GM06990 (cell line): Measurements from ENCODE around the gene LTBP3.

Experiments
- DNase-seq: peaks from one replicate; pipeline ENCODE4 v3.0.0-alpha.2; 2011; ENCODE audit not compliant: insufficient read length; ENCODE audit errors: extremely low read depth
- H3K27me3 ChIP-seq: replicated peaks from 2 replicates; pipeline ENCODE4 v1.6.0; 2011; ENCODE audit warnings: low read length; ENCODE audit not compliant: control insufficient read depth, insufficient read depth
- H3K36me3 ChIP-seq: 2 replicates; pipeline ENCODE4 v1.5.1; 2011; ENCODE audit warnings: low read length; ENCODE audit not compliant: control insufficient read depth, insufficient read depth
- H3K4me3 ChIP-seq: replicated peaks from 2 replicates; pipeline ENCODE4 v1.5.1; 2011; ENCODE audit warnings: low read depth, mild to moderate bottlenecking, control low read depth, low read length
- CTCF ChIP-seq: IDR thresholded peaks from 2 replicates; pipeline ENCODE4 v1.5.1; 2011; ENCODE audit warnings: low read length, control low read depth, mild to moderate bottlenecking, inconsistent platforms; ENCODE audit not compliant: insufficient read depth, poor library complexity, severe bottlenecking

Gene LTBP3

GRCh38 chr11:65563601-65564000 is 5.4 kb upstream of the LTBP3 start:
- Histone ChIP-seq H3K4me3 (no peak overlapping the region), H3K36me3 (no peaks in the 10 kb centered on the region), H3K27me3 (no peaks in the 10 kb centered on the region)
- TF ChIP-seq CTCF: no peak
- DNase-seq: no peak

GRCh38 chr11:65562788-65563187 is 4.6 kb upstream of the LTBP3 start:
- Histone ChIP-seq H3K4me3 (no peak overlapping the region), H3K27me3 (no peaks in the 10 kb centered on the region), H3K36me3 (no peaks in the 10 kb centered on the region)
- no peak for TF ChIP-seq CTCF
- DNase-seq: no peak

- Histone ChIP-seq H3K27me3 (no peaks in the 10 kb centered on the region; the same call in 1 of the 2 replicates), H3K4me3 (no peak overlapping the region), H3K36me3 (no peaks in the 10 kb centered on the region)
- TF ChIP-seq CTCF: no peak
- DNase-seq: no peak
These were observed 3.9 kb upstream of the LTBP3 start for GRCh38 chr11:65562020-65562419.

- no peak overlapping the region for H3K4me3 ChIP-seq
- no peak for TF ChIP-seq CTCF
- H3K27me3 ChIP-seq: no peaks in the 10 kb centered on the region; the same call in 1 of the 2 replicates
- no peaks in the 10 kb centered on the region for H3K36me3 ChIP-seq
- DNase-seq: no peak
These were observed 2.6 kb upstream of the LTBP3 start for GRCh38 chr11:65560555-65561418.

- H3K36me3 ChIP-seq: no peaks in the 10 kb centered on the region
- DNase-seq: no peak
These were observed 1.9 kb upstream of the LTBP3 start for GRCh38 chr11:65559951-65560537.

More at GRCh38 chr11:65559951-65560537, 1.9 kb upstream of the LTBP3 start:
- Histone ChIP-seq H3K27me3 (no peaks in the 10 kb centered on the region; the same call in 1 of the 2 replicates), H3K4me3 (no peak overlapping the region)
- TF ChIP-seq CTCF: no peak
